K562 (cell line): Measurements from ENCODE around the gene LHCGR.

Experiments used
- E2F6 ChIP-seq, 2 experiments: IDR thresholded peaks; 2 replicates each; pipeline ENCODE4 v1.6.1; 2011; ENCODE audit warnings: borderline replicate concordance in 1 of 2, control low read depth in 1 of 2, low read depth in 1 of 2, low read length in 1 of 2, mild to moderate bottlenecking in 1 of 2, mixed read lengths in 1 of 2, moderate library complexity in 1 of 2; ENCODE audit not compliant: insufficient read depth in 1 of 2, insufficient read length in 1 of 2, poor library complexity in 1 of 2, severe bottlenecking in 1 of 2; ENCODE audit errors: extremely low read depth in 1 of 2
- HDGF ChIP-seq: fragments of 450-650 bp; IDR thresholded peaks from 2 replicates; pipeline ENCODE4 v1.6.1; 2016
- KDM1A ChIP-seq, 2 experiments: fragments of 450-650 bp; IDR thresholded peaks; 2 replicates each; pipeline ENCODE4 v1.6.1; 2016; ENCODE audit warnings: mild to moderate bottlenecking in 2 of 2
- MAFF ChIP-seq: IDR thresholded peaks from 2 replicates; pipeline ENCODE4 v1.6.1; 2012; ENCODE audit warnings: low read length, improper control_type of control experiment
- POLR2A ChIP-seq: fragments of 450-650 bp; conservative IDR thresholded peaks from 2 replicates; pipeline ENCODE4 v1.6.1; 2016
- TAF1 ChIP-seq: IDR thresholded peaks from 2 replicates; pipeline ENCODE4 v1.6.1; 2011; ENCODE audit warnings: mild to moderate bottlenecking, low read length, moderate library complexity; ENCODE audit not compliant: insufficient read depth, control insufficient read depth, severe bottlenecking; ENCODE audit errors: extremely low read depth

DNA sequence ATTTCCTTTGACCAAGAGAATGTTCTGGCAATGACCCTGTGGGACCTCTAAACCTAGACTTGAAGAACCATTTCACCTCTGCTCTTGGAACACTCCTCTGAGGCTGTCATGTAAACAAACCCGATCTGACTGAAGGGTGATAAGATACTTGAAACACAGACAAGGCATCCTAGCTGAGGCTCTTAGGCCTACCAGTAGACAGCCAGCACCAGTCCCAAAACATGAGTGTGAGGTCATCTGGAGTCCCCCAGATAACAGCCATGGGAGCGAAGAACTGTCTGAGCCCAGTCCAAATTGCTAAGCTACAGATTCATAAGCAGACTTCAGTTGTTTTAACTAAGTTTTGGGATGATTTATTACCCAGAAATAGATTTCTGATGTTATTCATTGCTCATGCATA, 39.5 kb upstream of the LHCGR start:
- TF ChIP-seq TAF1 (no peak), HDGF (no peak), POLR2A (no peak), E2F6 (IDR thresholded peaks at IDR 0.05; ENCODE audit: borderline replicate concordance in 1 of 2, extremely low read depth in 1 of 2, insufficient read depth in 1 of 2, insufficient read length in 1 of 2, low read depth in 1 of 2, low read length in 1 of 2, poor library complexity in 1 of 2, severe bottlenecking in 1 of 2) (no peak), KDM1A (IDR thresholded peaks at IDR 0.05) (no peak), MAFF (no peak)
